HG03432 (cell line): ENCODE measurements around the gene LCE5A.
"Not testable (repeated sequence)": the region's sequence is repeated elsewhere in the genome, so short reads cannot be mapped to it uniquely, and the experiment has no call there.

ENCODE experiments used
- ATAC-seq: cut with Tn5 transposase; IDR thresholded peaks from one replicate; pipeline ENCODE4 v1.9.1; 2021; ENCODE audit warnings: mild to moderate bottlenecking, moderate library complexity; ENCODE audit not compliant: unreplicated experiment

The LCE5A gene, protein sequence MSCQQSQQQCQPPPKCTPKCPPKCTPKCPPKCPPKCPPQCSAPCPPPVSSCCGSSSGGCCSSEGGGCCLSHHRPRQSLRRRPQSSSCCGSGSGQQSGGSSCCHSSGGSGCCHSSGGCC

DNA sequence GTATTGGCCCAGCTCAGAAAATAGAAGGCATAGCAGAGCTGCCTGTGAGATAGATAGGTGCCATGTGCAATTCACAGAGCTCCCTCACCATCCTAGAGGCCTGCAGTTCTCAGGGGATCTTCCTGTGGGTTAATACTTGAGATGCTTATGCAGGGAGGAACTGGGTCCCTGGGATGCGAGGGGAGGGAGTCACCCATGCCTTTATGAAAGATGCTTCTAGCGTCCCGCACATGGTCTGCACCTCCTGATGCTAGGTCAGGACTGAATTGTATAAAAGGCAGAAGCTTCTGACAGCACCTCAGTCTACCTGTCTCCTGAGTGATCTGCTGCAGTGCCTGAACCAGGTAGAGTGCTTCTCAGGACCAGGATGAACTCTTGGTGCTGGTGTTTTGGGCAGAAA is at the start of gene LCE5A:
TSS of gene LCE5A (plus strand) at position 301 of the 400 bp plus-strand sequence. CDS start 732 bp downstream, outside the sequence.
- no peak for ATAC-seq

DNA sequence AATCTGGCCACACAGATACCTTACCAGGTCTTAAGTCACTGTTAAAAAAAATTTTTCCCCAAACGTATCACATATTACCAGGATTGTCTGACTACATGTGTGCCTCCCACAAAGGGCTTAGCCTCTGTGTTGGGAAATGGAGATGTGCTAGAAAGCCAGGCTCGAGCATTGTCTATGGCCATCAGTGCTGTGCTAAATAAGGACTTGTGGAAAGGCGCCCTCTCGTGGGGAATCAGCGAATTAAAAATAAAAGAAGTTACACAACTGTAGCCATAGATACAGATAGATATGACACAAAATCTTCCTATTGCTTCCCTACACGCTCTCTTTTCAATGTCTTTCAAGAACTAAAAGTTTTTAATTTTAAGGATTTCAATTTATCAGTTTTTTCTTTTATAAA is 49.1 kb upstream of the LCE5A start:
- ATAC-seq, result no peak

DNA sequence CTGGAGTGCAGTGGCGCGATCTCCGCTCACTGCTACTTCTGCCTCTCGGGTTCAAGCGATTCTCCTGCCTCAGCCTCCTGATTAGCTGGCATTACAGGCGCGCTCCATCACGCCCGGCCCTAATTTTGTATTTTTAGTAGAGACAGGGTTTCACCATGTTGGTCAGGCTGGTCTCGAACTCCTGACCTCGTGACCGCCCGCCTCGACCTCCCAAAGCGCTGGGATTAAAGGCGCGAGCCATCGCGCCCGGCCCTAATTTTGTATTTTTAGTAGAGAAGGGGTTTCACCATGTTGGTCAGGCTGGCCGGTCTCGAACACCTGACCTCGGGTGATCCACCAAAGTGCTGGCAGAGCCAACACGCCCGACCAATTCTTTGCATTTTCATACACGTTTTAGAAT is 48.0 kb upstream of the LCE5A start:
- no peak for ATAC-seq

DNA sequence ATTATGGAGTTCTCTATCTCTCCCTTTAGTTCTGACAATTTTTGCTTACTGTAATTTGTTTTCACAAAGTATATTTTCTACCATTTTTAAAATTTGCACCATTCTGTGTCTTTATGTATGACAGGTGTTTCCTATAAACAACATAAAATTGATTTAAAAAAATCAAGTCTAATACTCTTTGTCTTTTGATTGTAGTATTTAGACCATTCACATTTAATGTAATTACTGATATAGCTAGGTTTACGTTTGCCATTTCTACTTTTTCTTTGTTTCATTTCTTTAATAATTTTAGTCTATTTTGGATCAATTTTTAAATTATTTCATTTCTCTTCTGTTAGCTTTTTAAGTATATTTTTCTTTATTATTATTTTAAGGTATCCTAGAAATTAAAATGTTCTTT is 44.4 kb upstream of the LCE5A start:
- no peak for ATAC-seq

DNA sequence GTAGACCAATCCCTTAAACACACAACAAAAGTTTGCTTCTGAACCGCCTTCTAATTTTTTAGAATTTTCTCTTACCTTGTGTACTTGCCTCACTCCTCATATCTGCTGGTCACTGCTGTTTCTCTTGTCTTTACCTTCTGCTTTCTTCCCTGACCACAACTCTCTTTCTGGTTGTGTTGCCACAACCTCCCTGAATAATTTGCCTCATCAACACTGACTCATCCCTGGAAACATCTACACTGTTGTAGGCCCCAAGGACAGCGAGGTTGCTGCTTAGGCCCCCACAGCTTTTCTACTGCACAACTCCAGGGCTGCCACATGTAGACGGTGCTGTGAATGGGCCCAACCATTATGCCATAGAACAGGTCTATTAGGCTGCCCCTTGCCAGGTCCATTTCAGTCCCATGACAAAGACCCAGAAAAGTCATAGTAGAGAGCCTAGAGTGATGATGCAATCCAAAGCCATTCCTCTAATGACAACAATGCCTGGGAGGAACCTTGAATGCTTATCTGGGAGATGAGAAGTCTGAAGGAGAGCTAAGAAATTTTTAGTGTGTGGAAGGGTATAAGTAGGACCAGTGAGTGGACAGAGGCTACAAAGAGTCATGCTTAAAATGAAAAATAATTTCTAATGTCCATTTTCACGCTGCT is 36.6 kb upstream of the LCE5A start:
- no peak for ATAC-seq

DNA sequence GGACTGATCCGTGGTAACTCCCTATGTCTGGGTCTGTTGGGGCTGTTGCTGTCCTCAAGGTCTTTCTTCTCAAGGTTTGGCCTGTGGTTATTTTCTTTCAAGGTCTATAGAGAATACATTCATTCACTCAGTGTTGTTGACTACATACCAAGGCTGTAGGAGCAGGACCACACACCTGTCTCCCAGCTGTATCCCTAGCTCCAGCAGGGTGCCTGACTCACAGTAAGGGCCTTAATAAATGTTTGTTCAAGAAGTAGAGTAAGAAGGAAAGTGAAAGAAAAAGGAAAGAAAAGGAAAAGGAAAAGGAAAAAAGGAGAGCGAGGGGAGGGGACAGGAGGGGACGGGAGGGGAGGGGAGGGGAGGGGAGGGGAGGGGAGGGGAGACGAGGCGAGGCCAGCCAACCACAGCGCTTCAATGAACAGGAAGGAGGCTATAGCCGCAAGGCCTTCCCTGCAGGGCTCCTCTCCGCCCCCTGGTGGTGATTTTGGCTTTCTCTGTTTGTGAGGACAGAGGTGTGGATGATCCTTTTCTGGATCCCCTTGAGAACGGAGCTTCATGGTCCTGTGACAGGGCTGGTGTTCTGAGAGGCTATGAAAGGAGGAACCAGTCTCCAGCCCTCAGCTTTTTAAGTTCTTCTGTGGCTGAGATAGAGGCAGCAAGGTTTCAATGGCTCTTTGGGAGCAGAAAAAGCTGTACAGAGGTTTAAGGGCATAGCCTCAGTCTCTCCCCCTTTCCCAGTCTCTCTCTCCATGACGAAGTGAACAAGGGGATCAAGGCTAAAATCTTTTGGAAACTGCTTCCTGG is 30.6 kb upstream of the LCE5A start:
- no peak for ATAC-seq

DNA sequence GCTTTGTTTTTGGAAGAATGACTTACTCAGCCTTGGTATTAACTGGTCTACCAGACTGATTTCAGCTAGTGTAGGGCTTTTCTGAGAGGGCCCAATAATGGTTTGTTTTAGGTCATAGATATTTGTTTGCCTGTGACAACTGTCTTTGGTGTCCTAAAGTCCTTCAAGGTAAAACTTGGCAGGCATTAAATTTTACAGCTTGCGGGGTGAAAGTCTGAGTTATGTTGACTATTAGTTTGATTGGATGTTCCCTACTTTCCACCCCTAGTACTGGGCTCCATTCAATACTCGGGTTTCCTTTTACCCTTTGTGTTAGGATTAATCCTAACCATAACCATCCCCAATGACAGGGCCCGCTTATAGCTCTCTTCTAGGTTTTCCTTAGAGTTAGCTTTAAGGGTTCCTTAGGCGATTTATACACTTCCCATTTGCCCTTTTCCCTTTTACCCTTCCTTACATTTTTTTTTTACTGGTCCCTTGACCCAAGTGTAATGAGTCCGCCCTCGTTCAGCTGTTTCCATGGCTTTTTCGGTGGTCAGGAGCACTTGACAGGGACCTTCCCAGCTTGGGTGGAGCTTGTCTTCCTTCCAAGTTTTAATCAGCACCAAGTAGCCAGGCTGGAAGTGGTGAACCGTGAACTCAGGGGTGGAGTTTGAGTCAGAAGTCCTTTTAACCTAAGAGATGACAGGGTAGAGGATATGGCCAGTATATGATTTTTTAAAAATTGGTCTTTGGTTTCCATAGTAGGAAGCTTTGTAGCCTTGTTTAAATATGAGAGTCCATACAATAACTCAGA is 28.5 kb upstream of the LCE5A start:
- ATAC-seq, result no peak

DNA sequence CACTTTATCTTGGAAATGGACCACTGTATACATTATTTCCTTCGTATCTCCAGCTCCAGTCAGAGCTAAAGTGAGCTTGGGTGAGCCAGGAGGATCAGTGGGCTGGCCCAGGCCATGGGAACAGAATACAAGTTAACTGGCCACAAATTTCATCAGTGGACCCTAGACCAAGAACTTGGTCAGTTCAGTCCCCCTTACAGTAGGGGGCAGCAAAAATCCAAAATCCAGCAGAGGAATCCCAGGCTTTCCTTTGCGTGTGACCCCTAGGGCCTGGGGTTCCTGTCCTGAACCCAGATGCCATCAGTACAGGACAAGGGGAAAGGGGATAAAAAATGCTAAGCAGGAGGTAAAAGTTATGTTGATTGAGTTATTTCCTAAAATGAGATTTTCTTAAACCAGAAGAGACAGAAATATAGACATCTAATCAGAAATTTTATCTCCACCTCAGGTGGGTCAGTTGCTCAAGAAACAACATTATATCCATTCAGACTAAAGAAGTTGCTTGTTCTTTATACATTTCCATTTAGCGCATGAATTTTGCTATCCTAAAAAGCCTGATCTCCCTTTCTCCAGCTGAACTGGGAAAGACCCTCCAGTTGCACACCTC is 24.1 kb upstream of the LCE5A start:
- ATAC-seq, result no peak

DNA sequence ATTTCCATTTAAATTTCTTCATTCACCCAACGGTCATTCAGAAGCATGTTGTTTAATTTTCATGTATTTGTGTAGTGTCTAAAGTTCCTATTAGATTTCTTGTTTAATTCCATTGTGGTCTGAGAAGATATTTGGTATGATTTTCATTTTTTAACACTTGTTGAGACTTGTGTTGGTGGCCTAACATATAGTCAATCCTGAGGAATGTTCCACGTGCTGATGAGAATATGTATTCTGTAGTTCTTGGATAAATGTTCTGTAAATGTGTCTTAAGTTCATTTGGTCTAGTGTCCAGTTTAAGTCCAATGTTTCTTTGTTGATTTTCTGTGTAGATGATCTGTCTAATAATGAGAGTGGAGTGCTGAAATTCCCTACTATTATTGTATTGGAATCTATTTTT is 22.7 kb upstream of the LCE5A start:
- no peak for ATAC-seq

DNA sequence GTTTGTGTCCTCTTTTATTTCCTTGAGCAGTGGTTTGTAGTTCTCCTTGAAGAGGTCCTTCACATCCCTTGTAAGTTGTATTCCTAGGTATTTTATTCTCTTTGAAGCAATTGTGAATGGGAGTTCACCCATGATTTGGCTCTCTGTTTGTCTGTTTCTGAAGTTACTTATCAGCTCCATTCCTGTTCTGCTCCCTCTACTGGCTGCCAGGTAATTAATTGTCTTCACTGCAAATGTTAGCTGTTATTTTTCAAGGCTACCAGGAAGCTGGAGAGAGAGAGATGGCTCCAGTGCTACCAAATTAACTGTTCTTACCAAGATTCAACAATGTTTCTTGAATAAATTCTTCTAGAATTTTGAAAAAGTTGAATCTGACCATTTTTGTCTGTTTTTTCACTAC is 19.1 kb upstream of the LCE5A start:
- not testable (repeated sequence) for ATAC-seq

DNA sequence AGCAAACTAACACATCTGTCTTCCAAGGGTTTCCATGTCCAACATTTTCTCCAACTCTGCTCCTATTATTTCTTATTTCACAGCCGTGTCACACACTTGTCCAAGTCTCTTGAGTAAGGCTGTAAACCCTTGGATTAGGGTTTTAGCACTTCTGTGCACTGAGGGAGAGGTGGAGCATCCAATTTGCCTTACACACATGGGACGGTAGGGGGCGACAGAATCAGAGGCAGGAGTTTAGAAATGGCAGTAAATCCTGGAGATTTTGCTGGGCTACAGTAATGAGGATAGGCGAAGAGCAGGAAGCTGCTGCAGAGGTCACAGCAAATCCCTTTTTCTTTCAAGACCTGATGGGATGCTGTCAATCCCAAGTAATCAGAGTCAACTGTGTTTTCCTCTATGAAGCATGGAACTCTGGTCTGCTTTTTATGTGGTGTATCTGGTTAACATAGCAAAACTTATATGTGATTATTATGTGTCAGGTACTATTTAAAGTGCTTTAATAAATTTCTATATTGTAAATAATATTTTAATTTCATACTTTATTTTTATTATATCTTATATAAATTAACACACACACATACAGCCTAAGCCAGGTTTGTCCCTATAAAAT is 15.4 kb upstream of the LCE5A start:
- no peak for ATAC-seq

DNA sequence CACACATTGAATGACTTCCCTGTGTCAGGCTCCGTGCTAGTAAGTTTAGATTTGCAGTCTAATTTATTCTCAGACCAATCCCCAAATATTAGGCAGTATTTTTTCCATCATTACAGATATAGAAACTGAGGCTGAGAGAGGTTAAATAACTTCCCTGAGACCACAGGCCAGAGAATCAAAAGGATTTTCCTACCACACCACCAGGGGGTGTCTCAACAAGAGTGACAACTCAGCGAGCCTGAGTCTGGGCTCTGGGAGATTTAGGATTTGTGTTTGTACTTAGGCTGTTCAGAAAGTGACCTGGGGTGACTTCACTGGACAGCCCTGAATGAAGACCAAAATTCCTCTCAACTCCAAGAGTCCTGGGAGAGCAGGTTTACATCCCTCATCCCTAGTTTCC is 13.3 kb upstream of the LCE5A start:
- ATAC-seq, result no peak

DNA sequence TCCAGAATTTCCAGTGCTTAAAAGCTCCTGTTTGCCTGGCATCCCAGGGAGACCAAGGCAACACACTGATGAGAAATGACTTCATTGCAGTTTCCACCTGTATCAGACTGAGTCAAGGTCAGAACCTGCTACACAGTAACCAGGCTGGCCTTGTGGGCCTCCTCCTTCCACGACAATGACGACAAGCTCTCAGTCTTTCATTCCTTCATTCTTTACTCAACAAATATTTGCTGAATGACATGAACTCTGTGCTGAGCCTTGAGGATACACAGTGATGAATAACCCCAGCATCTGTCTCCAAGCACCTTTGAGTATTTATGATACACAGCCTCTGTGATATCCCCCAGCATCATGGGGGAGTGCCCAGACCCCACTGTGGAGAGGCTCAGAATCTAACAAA is 8.9 kb upstream of the LCE5A start:
- ATAC-seq, result no peak

DNA sequence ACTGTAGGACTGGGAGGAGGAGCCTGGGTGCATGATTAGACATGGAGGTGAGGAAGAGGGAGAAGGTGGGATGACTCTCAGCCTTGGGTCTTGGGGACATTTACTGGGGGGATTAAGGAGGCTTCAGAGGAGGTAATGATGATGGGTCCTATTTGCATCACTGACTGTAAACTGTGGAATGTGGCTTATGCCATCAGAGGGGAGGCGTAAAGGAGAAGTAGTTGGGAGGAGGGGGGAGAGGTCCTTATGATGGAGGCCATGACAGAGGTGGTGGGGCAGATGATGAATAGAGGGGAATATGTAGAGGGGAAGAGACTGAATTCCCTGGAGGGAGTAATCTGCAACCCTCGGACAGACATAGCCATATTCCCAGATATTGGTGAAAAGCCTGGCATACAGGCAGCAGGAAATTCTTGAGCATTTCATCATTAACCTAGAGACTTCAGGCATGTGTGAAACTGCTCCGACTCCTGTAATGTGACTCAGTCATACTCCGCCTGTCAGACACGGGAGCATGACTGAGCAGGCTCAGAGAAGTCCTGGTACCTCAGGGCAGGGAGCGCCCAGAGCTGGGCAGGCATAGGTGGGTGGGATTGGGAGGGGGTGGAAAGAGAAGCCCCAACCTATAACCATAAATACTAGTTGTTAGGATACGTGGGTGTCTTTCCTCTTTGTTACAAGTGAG is 8.0 kb upstream of the LCE5A start:
- ATAC-seq, result no peak

DNA sequence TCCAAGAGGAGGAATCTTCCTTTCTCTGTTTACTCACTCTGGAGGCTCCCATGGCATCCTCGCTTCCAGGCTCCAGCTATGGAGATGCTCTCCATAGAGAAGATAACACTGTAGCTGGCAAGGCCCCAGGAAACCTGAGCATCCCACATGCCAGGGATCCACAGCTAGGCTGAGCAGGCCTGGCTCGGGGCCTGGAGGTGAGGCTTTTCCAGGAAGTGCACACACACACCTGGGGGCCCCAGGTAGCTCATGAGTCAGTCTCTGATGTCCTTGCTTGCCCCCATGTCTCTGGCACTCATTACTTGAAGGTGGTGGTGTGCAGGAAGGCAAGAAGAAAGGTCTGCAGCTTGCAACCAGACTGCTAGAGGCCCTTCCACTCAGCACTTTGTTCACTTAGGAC is 5.5 kb upstream of the LCE5A start:
- ATAC-seq, result no peak

DNA sequence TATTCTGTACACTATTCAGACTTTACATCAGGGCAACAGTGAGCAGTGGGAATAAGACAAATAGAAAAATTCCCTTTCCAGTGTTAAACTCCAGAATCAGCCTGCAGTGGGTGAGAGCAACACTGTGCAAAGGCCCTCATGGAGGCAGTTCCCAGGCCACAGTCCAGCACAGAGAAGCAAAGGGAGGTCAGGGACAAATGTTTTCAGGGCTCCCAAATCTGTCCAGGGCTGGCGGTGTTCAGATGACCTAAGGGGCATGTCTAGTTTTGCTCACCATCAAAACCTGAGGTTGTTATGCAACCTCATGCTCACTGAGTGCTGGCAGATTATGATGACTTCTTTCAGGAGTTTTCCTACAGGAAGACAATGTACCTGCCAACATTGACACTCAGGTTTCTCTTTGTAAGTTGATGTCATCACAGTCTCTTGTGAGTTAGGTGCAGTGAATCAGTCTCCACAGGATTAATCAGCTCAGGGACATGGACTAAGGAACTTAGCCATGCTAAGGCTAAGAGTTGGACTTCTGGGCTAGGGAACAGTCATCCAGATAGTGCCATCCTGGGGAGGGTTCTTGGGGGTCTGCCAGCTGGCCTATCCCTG is 3.6 kb upstream of the LCE5A start:
- no peak for ATAC-seq

DNA sequence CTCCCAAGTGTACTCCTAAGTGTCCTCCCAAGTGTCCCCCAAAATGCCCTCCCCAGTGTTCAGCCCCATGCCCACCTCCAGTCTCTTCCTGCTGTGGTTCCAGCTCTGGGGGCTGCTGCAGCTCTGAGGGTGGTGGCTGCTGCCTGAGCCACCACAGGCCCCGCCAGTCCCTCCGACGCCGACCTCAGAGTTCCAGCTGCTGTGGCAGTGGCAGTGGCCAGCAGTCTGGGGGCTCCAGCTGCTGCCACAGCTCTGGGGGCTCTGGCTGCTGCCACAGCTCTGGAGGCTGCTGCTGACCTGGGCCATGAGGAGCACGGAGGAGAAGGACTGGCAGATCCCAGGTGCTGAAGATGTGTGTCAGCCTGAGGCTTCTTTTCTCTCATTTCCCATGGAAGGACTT is 993 bp downstream of the LCE5A start:
- no peak for ATAC-seq

DNA sequence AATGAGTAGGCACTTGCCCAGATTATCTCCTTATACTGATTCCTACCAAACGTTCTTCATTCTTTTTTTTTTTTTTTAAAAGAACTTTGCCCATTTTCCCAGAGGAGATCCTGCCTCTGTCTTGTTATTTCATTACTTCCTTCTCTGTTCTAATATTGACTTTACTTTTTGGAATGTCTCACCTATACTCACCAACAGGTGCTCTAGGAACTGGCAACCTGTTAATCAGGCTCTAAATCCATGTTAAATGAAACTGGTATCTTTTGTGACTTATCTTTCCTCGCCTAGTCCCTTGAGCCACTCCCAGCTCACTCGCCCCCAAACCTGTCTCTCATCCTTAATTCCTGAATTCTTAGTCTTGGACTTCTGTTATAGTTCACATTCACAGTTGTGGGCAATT is 2.5 kb downstream of the LCE5A start:
- ATAC-seq, result no peak

DNA sequence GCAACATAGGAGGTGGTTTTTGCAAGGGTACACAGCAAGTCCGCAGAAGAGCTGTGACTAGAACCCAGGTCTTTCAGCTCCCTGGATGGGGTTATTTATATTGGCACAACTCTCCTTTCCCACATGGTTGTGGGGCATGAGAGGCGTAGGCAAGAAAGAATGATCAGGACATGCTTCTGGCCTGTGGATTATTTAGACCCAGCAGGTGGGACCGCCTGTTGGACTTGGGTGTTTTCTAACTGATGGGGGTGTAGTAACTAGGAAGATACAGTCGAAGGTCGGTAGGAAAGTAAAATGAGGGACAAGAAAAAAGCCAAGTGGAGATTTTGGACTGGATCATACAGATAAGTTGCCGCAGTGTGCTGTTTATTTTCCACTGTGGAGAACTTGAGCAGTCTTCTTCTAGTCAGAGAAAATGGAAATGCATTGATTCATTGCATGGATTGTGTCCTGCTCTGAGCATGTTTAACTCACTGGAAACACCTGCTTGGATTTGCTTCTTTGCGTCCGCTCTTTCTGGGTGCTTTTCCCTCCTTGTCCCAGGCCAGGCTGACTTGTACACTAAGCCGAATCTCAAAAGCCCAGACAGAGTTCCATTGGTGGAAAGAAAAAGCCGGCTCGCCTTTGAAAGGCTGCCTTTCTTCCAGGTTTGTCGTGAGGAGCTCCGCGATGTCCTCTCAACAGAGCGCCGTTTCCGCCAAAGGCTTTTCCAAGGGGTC is 4.3 kb downstream of the LCE5A start:
- ATAC-seq, result no peak
